Effector memory CD8-positive, alpha-beta T cell (primary cell): ENCODE measurements around the gene LMF2.
"Not testable (repeated sequence)": the region's sequence is repeated elsewhere in the genome, so short reads cannot be mapped to it uniquely, and the experiment has no call there.

ENCODE experiments used
- ATAC-seq: fragments of 150-1000 bp; cut with Tn5 transposase; replicated peaks from 2 replicates; pipeline ENCODE4 v1.10.0; 2021; ENCODE audit warnings: mild to moderate bottlenecking, moderate library complexity
- DNase-seq, 3 experiments: peaks; one replicate each; pipeline ENCODE4 v3.0.0; 2021
- H3K27ac Mint-ChIP-seq, 2 donors: one replicate each; pipeline ENCODE4 v1.8.0; 2022; ENCODE audit warnings: mild to moderate bottlenecking in 2 of 2, mixed read lengths in 2 of 2, moderate library complexity in 2 of 2
- H3K27me3 Mint-ChIP-seq, 2 donors: one replicate each; pipeline ENCODE4 v1.8.0; 2022; ENCODE audit warnings: mixed read lengths in 2 of 2
- H3K36me3 Mint-ChIP-seq: one replicate; pipeline ENCODE4 v1.8.0; 2022; ENCODE audit warnings: mild to moderate bottlenecking, moderate library complexity, mixed read lengths; ENCODE audit not compliant: insufficient read depth
- H3K4me1 Mint-ChIP-seq, 2 donors: one replicate each; pipeline ENCODE4 v1.8.0; 2022; ENCODE audit warnings: low read depth in 2 of 2, mixed read lengths in 2 of 2
- H3K4me3 Mint-ChIP-seq, 2 donors: one replicate each; pipeline ENCODE4 v1.8.0; 2022; ENCODE audit warnings: mild to moderate bottlenecking in 2 of 2, mixed read lengths in 2 of 2, moderate library complexity in 2 of 2
- H3K9me3 Mint-ChIP-seq, 2 donors: one replicate each; pipeline ENCODE4 v1.8.0; 2022; ENCODE audit warnings: mixed read lengths in 2 of 2

The LMF2 gene

GRCh38 chr22:50544078-50544745 is 36.7 kb upstream of the LMF2 start:
- peak; percentile 62 for ATAC-seq
- Mint-ChIP-seq H3K36me3 (peaks cover 24% of the 10 kb centered on the region), H3K9me3 (no peaks in the 10 kb centered on the region), H3K27me3 (no peaks in the 10 kb centered on the region), H3K4me3 (peak overlapping the region; percentile 71 to 78), H3K4me1 (peaks cover 33 to 34% of the 10 kb centered on the region in 2 donors), H3K27ac (peak overlapping the region; percentile 76 to 92)
- DNase-seq = peak; percentile 79 to 83 (median 82)

DNA sequence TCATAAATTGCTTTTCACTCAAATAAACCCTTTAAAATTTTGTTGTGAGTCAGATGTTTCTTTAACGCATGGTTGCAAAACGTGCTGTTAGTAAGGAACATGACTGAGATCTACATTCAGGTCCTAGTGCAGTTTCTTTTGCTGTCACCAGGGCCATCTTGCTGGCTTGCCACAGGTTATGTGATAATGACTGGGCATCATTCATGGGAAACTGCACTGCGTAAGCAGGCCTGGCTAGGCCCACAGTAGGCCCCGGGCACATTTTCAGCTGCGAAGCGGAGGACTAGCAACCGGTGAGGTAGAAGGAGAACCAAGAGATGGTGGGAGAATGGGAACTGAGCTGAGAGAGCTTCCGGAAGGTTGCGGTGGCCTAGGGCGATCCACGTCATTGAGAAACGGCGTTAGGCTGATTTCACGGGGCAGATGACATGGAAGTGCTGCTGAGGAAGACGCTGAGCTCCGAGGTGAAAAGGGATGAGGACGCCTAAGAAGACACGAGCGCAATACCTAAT is 35.0 kb upstream of the LMF2 start:
- peak overlapping the region; percentile 100 for H3K27ac Mint-ChIP-seq
- H3K4me3 Mint-ChIP-seq = peak overlapping the region in 1 of 2 donors; percentile 24
- ATAC-seq (no peak), DNase-seq (no peak)
- peaks cover 27% of the 10 kb centered on the region for H3K36me3 Mint-ChIP-seq
- peaks cover 42% of the 10 kb centered on the region in 2 donors for H3K4me1 Mint-ChIP-seq
- H3K9me3 Mint-ChIP-seq = no peaks in the 10 kb centered on the region
- no peaks in the 10 kb centered on the region for H3K27me3 Mint-ChIP-seq

GRCh38 chr22:50541667-50542026 is 34.1 kb upstream of the LMF2 start:
- not testable (repeated sequence) for H3K9me3 Mint-ChIP-seq, H3K4me3 Mint-ChIP-seq, ATAC-seq, H3K27me3 Mint-ChIP-seq, DNase-seq
- Mint-ChIP-seq H3K4me1 (peaks cover 42% of the 10 kb centered on the region in 2 donors), H3K36me3 (peaks cover 30% of the 10 kb centered on the region), H3K27ac (peak overlapping the region; percentile 100)

- ATAC-seq (no peak), DNase-seq (no peak)
- Mint-ChIP-seq H3K27ac (peak overlapping the region; percentile 100), H3K27me3 (no peaks in the 10 kb centered on the region), H3K4me3 (no peak overlapping the region), H3K9me3 (no peaks in the 10 kb centered on the region), H3K4me1 (peaks cover 33% of the 10 kb centered on the region in 2 donors), H3K36me3 (peaks cover 30% of the 10 kb centered on the region)
These were observed 32.9 kb upstream of the LMF2 start for GRCh38 chr22:50540381-50540780.

DNA sequence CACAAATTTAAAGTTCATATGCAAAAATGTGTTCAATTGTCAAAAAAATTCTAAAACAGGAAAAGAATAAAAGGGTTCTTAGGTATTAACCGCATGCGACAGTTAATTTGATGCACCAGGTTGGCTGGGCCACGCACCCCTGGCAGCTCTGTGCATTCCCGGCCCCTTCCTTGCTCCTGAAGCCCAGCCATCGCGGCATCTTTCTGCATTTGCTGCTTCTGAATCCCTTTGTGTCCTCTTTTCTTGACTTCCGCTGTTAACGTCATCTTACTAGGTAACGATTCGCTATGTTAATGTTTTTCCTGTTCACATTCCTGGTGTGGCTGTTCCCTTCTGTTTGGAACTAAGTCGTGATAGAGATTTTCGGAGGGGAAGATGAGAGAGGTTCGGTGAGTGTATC is 30.3 kb upstream of the LMF2 start:
- H3K36me3 Mint-ChIP-seq = peaks cover 23% of the 10 kb centered on the region
- peaks cover 25 to 27% of the 10 kb centered on the region in 2 donors for H3K4me1 Mint-ChIP-seq
- no peak for ATAC-seq
- H3K4me3 Mint-ChIP-seq = peak overlapping the region in 1 of 2 donors; percentile 55
- H3K9me3 Mint-ChIP-seq = no peaks in the 10 kb centered on the region
- H3K27ac Mint-ChIP-seq = peak overlapping the region; percentile 100
- no peaks in the 10 kb centered on the region for H3K27me3 Mint-ChIP-seq
- DNase-seq = no peak

- peaks cover 28 to 29% of the 10 kb centered on the region in 2 donors for H3K4me1 Mint-ChIP-seq
- H3K4me3 Mint-ChIP-seq = no peak overlapping the region
- H3K27ac Mint-ChIP-seq = no peak overlapping the region
- H3K27me3 Mint-ChIP-seq = no peaks in the 10 kb centered on the region
- no peak for ATAC-seq
- peaks cover 19% of the 10 kb centered on the region for H3K36me3 Mint-ChIP-seq
- no peaks in the 10 kb centered on the region for H3K9me3 Mint-ChIP-seq
- no peak for DNase-seq
These were observed 28.7 kb upstream of the LMF2 start for GRCh38 chr22:50536226-50536625.

- peaks cover 28 to 30% of the 10 kb centered on the region in 2 donors for H3K4me1 Mint-ChIP-seq
- no peaks in the 10 kb centered on the region for H3K9me3 Mint-ChIP-seq
- H3K4me3 Mint-ChIP-seq = peak overlapping the region in 1 of 2 donors; percentile 36
- peak overlapping the region in 1 of 2 donors; percentile 46 for H3K27ac Mint-ChIP-seq
- ATAC-seq (no peak), DNase-seq (no peak)
- H3K27me3 Mint-ChIP-seq = no peaks in the 10 kb centered on the region
- peaks cover 23% of the 10 kb centered on the region for H3K36me3 Mint-ChIP-seq
These were observed 27.6 kb upstream of the LMF2 start for GRCh38 chr22:50535113-50535512.

DNA sequence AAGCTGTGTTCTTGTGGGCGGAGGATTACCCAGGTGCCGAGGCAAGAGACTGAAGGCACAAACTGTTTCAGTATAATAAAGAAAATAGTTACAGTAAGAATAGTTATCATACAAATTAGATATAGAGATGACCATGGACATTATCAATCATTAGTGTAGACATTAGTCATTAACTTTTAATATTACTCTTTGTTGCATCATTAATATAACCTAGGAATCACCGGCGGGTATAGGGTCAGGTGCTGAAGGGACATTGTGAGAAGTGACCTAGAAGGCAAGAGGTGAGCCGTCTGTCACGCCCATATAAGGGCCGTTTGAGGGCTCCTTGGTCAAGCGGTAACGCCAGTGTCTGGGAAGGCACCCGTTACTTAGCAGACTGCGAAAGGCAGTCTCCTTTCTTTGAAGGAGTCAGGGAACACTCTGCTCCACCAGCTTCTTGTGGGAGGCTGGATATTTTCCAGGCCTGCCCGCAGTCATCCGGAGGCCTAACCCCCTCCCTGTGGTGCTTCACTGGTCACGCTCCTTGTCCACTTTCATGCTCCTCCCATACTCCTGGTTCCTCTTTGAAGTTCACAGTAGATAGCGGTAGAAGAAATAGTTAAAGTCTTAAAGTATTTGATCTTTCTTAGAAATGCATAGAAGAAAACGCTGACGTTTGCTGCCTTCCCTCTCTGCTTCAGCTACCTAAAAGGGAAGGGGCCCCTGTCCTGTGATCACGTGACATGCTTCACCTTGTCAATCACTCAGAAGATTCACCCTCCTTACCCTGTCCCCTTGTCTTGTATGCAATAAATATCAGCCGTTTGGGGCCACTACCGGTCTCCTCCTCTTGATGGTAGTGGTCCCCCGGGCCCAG is 26.6 kb upstream of the LMF2 start:
- not testable (repeated sequence) for H3K9me3 Mint-ChIP-seq, ATAC-seq, DNase-seq, H3K27me3 Mint-ChIP-seq
- peak overlapping the region; percentile 35 to 46 for H3K27ac Mint-ChIP-seq
- H3K4me3 Mint-ChIP-seq = peak overlapping the region in 1 of 2 donors; percentile 36
- H3K4me1 Mint-ChIP-seq = peaks cover 19 to 21% of the 10 kb centered on the region in 2 donors
- H3K36me3 Mint-ChIP-seq = peaks cover 18% of the 10 kb centered on the region

DNA sequence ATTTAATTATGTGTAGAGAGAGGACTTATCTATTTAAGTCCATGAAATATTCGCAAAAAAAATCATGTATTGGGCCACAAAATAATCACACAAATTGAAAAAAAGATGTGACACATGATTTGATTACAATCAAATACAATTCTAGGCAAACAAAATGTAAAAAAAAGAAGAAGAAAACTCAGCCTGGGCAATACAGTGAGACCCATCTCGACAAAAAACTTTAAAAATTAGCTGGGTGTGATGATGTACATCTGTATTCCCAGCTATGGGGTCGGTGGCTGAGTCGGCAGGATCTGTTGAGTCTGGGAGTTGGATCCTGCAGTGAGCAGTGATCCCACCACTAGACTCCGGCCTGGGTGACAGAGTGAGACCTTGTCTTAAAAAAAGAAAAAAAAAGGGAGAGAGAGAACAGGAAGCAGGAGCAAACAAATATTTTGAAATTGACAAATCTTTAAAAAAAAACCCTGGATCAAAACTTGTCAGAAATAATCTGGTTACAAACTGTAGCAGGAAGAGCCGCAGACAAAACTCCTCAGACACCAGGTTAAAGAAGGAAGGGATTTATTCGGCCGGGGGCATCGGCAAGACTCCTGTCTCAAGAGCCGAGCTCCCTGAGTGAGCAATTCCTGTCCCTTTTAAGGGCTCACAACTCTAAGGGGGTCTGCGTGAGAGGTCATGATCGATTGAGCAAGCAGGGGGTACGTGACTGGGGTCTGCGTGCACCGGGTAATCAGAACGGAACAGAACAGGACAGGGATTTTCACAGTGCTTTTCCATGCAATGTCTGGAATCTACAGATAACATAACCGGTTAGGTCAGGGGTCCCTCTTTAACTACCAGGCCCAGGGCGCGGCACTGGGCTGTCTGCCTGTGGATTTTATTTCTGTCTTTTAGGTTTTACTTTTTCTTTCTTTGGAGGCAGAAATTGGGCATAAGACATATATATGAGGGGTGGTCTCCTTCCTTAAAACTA is 25.6 kb upstream of the LMF2 start:
- Mint-ChIP-seq H3K36me3 (peaks cover 25% of the 10 kb centered on the region), H3K9me3 (no peaks in the 10 kb centered on the region), H3K4me3 (peak overlapping the region; percentile 86 to 96), H3K4me1 (peaks cover 22 to 24% of the 10 kb centered on the region in 2 donors), H3K27me3 (no peaks in the 10 kb centered on the region), H3K27ac (peak overlapping the region; percentile 94 to 99)
- DNase-seq (no peak), ATAC-seq (no peak)

DNA sequence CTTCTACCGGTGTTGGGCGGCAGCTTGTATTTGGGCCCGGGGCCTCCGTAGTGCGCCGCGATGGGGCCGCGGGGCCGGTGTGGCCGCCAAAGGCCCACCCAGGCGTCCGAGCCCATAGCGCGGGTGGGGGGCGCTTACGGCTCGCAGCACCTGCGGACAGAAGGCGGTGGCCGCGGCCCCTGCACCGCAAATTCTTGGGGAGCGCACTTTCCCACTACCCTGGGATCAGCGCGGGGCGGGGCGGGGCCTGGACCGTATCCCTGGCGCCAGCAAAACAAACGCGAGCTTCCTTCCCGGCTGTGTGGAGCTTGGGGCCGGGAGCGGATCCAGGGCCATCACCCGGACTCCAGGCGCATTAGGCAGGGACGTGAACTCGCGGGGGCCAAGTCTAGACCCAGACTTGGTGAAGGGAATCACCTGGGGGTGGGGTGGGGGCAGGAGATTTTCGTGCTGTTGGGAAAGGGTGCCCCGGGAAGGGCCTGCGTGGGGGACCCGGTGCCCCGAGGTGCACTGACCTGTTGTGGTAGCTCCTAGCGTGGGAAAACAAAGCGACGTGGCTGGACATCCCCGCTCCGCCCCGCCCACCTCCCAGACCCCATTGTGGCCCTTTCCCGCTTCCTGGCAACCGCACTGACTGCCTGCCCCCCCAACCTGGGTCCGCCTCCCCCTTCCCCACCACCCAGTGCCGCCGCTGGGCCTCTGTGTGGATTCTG is 24.6 kb upstream of the LMF2 start:
- no peaks in the 10 kb centered on the region for H3K9me3 Mint-ChIP-seq
- ATAC-seq (no peak), DNase-seq (no peak)
- H3K27ac Mint-ChIP-seq = peak overlapping the region; percentile 94 to 99
- H3K4me1 Mint-ChIP-seq = peaks cover 23 to 29% of the 10 kb centered on the region in 2 donors
- H3K36me3 Mint-ChIP-seq = peaks cover 25% of the 10 kb centered on the region
- H3K4me3 Mint-ChIP-seq = peak overlapping the region; percentile 86 to 96
- H3K27me3 Mint-ChIP-seq = no peaks in the 10 kb centered on the region

DNA sequence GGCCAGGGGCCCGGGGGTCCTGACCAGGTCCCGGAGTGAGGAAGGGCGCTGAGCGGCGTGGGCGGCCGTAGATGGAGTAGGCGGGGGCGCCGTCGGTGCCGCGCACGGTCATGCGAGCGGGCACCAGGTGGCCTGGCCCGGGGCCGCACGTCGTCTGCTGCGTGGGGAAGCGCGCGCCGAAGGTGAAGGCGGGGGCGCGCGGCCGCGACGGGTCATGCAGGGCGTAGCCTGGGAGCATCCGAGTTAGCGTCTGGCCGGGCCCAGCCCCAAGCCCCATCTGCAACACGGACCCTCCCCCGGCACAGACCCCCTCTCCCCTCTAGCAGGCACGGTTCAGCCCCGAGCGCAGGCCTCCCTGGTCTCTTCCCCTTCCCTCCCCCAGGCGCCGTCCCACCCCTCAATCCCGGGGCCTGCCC is 24.1 kb upstream of the LMF2 start:
- Mint-ChIP-seq H3K36me3 (peaks cover 25% of the 10 kb centered on the region), H3K4me1 (peaks cover 29 to 34% of the 10 kb centered on the region in 2 donors), H3K4me3 (peak overlapping the region; percentile 86 to 96), H3K9me3 (no peaks in the 10 kb centered on the region), H3K27me3 (no peaks in the 10 kb centered on the region), H3K27ac (peak overlapping the region; percentile 94 to 99)
- ATAC-seq (peak; percentile 62), DNase-seq (peak; percentile 50 to 65 (median 54))

- Mint-ChIP-seq H3K36me3 (peaks cover 26% of the 10 kb centered on the region), H3K9me3 (no peaks in the 10 kb centered on the region), H3K4me3 (peak overlapping the region; percentile 86 to 96), H3K27ac (peak overlapping the region; percentile 94 to 99), H3K4me1 (peaks cover 30 to 34% of the 10 kb centered on the region in 2 donors), H3K27me3 (no peaks in the 10 kb centered on the region)
- ATAC-seq (peak; percentile 51), DNase-seq (peak; percentile 70 to 77 (median 70))
These were observed 23.5 kb upstream of the LMF2 start for GRCh38 chr22:50530877-50531545.
